ENCODE measurements around the gene AK6. TPM values are rescaled to one million over a fixed set of nuclear protein-coding genes. Genes with fewer than 3 reads are reported as not detected.
"Not testable (repeated sequence)": the region's sequence is repeated elsewhere in the genome, so short reads cannot be mapped to it uniquely, and the experiment has no call there.

Gene AK6
- total RNA-seq, 4 donors from 2014 or later = 19.2 to 31.1 (median 24.7) TPM

DNA sequence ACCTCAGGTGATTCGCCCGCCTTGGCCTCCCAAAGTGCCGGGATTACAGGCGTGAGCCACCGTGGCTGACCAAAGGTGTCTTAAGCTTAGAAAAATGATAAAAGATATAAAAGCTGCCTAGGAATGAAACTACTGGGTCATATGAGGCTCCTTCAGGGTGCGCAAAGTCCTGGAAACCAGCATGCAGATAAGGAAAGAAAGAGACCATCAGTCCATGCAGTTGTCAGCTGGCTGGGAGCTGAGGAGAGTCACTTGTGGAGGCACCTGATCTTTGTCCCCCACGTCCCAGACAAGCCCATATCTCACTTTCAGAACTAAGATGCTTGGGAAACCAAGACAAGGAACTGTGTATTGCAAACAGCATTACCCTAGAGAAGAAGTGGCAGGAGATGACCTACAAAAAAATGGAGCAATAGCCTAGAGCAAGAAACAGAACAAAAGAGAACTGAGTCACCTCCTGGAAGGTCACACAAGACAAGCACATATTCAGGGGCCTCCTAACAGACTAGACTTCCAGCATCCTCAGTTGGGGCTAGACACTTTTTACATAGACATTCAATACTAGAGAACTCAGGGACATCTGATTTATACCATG is 33.9 kb downstream of the AK6 start:
- TF ChIP-seq, protein P1, sequence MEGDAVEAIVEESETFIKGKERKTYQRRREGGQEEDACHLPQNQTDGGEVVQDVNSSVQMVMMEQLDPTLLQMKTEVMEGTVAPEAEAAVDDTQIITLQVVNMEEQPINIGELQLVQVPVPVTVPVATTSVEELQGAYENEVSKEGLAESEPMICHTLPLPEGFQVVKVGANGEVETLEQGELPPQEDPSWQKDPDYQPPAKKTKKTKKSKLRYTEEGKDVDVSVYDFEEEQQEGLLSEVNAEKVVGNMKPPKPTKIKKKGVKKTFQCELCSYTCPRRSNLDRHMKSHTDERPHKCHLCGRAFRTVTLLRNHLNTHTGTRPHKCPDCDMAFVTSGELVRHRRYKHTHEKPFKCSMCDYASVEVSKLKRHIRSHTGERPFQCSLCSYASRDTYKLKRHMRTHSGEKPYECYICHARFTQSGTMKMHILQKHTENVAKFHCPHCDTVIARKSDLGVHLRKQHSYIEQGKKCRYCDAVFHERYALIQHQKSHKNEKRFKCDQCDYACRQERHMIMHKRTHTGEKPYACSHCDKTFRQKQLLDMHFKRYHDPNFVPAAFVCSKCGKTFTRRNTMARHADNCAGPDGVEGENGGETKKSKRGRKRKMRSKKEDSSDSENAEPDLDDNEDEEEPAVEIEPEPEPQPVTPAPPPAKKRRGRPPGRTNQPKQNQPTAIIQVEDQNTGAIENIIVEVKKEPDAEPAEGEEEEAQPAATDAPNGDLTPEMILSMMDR (IDR thresholded peaks at IDR 0.05) = no peak
- DNase-seq (ENCODE audit: low spot score) (no peak), ATAC-seq (ENCODE audit: low FRiP score) (no peak)

DNA sequence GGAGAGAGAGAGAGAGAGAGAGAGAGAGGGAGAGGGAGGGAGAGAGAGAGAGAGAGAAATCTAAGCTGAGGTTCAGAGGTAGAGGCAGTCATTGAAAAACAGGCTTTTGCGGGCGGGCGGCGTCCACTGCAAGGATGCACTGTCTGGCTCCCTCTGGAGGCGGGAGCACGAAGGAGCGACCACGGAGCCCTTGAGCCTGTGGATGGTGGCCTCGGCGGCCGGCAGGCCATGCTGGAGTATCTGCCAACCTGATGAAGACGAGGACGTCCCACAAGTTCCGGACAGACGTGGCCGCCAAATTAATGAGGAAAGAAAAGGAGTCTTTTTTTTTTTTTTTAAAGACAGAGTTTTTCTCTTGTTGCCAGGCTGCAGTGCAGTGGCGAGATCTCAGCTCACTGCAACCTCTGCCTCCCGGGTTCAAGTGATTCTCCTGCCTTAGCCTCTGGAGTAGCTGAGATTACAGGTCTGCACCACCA is 34.5 kb downstream of the AK6 start:
- TF ChIP-seq, protein P1 (IDR thresholded peaks at IDR 0.05) = no peak
- DNase-seq (ENCODE audit: low spot score) = peak; percentile 64
- ATAC-seq (ENCODE audit: low FRiP score) = peak; percentile 81

DNA sequence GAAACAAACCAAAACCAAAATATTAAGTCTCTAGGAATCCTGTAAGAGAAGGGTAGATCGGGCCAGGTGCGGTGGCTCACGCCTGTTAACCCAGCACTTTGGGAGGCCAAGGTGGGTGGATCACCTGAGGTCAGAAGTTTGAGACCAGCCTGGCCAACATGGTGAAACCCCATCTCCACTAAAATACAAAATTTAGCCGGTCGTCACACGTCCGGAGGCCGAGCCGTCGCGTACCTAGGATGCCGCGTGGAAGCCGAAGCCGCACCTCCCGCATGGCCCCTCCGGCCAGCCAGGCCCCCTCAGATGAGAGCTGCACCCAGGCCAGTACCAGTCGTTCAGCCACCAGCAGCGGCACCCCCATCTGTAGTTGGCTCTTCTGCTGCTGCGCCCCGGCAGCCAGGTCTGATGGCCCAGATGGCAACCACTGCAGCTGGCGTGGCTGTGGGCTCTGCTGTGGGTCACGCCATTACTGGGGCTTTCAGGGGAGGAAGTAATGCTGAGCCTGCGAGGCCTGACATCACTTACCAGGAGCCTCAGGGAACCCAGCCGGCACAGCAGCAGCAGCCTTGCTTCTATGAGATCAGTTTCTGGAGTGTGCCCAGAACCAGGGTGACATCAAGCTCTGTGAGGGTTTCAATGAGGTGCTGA is 35.5 kb downstream of the AK6 start:
- DNase-seq (ENCODE audit: low spot score); ATAC-seq (ENCODE audit: low FRiP score): not testable (repeated sequence)

DNA sequence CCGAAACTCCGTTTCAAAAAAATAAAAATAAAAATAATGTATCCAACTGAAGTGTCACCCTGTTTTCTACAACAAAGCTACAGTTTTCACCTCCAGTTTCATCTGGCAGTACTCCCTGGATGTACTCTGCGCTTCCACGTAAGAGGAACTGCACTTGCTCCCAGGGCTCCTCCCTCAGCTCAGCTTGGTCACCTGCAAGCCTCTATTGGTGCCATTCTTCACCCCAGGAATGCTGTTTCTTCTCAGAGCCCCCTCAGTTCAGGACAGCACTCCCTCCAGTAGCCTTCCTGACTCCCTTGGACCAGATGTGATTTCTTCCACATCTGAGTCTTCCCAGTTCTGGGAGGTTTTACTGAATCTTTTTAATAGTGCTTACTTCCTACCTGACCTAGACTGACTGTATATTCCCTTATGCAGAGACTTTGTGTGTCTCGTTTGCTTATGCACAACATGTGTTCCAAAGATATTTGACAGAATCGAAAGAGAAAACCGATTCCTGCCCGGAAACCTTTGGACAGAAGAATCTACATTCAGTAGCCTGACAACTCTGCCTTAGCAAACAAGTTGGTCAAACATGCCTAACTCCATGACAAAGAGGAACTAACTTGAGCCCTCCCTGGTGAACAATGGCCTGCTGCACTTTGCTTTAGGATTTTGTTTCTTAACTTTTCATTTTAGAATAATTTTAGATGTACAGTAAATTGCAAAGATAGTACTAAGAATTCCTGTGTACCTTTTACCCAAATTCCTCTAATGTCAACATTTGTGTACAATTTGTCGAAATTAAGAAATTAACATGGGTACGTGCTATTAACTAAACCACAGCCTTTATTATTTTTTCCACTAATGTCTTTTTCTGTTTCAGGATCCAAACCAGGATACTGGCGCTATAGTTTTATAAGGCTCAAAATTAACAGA is 37.5 kb downstream of the AK6 start:
- ATAC-seq (ENCODE audit: low FRiP score) = no peak
- TF ChIP-seq, protein P1 (IDR thresholded peaks at IDR 0.05) = no peak
- DNase-seq (ENCODE audit: low spot score) = no peak

DNA sequence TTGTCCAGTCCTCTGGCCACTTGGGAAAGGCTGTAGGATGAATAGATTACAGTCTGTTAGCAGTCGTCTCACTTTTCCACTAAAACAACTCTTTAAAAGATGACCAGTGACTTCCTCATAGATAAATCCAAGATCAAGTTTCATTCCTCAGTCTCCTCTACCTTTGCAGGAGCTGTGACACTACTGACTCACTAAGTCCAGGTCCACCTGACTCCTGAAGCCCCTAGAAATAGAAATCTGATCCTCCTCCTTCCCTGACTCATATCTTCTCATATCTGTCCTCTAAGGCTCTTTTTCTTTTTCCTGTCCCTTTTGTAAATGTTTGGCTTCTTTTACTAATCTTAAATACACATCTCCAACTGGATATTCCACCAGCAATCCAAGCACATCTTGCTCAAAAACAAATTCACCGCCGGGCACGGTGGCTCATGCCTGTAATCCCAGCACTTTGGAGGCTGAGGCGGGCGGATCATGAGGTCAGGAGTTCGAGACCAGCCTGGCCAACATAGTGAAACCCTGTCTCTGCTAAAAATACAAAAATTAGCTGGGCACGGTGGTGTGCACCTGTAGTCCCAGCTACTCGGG is 39.3 kb downstream of the AK6 start:
- DNase-seq (ENCODE audit: low spot score) (no peak), ATAC-seq (ENCODE audit: low FRiP score) (no peak)
- TF ChIP-seq, protein P1 (IDR thresholded peaks at IDR 0.05) = no peak

DNA sequence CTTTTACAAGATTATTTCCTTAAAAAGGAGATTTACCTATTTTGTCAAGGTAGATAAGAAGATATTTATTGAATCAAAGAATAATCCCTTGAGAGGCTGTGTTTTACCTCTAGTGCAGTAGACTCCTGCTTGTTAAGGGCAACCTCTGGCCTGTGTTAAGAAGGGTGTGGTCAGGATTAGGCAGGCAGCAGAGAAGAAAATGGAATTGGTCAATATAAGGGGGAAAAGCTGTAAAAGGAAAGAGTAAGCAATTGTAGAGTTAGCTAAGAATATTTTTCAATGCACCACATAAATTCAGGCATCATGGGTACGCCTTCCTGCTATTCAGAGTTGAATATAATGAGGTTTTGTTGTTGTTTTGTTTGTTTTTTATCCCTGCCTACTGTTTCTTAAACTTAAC is 43.0 kb downstream of the AK6 start:
- TF ChIP-seq, protein P1 (IDR thresholded peaks at IDR 0.05) = no peak
- DNase-seq (ENCODE audit: low spot score) = no peak
- ATAC-seq (ENCODE audit: low FRiP score) = no peak

DNA sequence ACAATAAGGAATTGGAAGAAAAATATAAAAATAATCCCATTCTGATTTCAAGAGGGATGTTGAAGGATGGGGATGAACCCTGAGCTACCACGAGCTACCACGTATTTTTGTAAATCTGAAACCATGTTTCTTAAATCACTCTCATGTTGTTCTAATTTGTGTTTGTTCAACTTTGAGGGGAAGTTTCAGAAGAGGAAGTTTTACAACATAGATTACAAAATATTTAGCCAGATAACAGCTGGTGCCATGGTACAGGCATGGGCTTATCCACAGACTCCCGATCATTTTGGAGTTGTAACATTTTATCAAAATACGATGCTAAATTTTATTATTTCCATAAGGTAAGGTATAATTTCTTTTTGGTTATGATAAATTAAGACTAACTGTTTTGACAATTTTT is 51.9 kb downstream of the AK6 start:
- TF ChIP-seq, protein P1 (IDR thresholded peaks at IDR 0.05) = no peak

More for the DNA sequence above, 51.9 kb downstream of the AK6 start:
- ATAC-seq (ENCODE audit: low FRiP score) (no peak), DNase-seq (ENCODE audit: low spot score) (no peak)

Measured in omental fat pad (tissue), 4 donors.